ENCODE results near the gene UTF1. TPM values are rescaled to one million over a fixed set of nuclear protein-coding genes. Genes with fewer than 3 reads are reported as not detected.

UTF1 gene
- total RNA-seq, 1 donor from 2014 or later = not detected

GRCh38 chr10:133279326-133280226, 49.6 kb downstream of the UTF1 start:
- Mint-ChIP-seq H3K27ac (ENCODE audit: unreplicated experiment) (no peak overlapping the region), H3K4me1 (ENCODE audit: low read depth) (peaks cover 2% of the 10 kb centered on the region), H3K36me3 (ENCODE audit: low read depth) (peaks cover 17% of the 10 kb centered on the region), H3K27me3 (ENCODE audit: low read depth) (peaks cover 2% of the 10 kb centered on the region), H3K9me3 (ENCODE audit: low read depth) (no peaks in the 10 kb centered on the region), H3K4me3 (ENCODE audit: unreplicated experiment) (no peak overlapping the region)
- no peak for DNase-seq (ENCODE audit: low spot score)
- no peak for TF ChIP-seq CTCF (IDR thresholded peaks at IDR 0.05)

- Mint-ChIP-seq H3K4me3 (ENCODE audit: unreplicated experiment) (no peak overlapping the region), H3K36me3 (ENCODE audit: low read depth) (peaks cover 23% of the 10 kb centered on the region), H3K27me3 (ENCODE audit: low read depth) (peaks cover 2% of the 10 kb centered on the region), H3K27ac (ENCODE audit: unreplicated experiment) (no peak overlapping the region), H3K9me3 (ENCODE audit: low read depth) (no peaks in the 10 kb centered on the region), H3K4me1 (ENCODE audit: low read depth) (peaks cover 2% of the 10 kb centered on the region)
- no peak for TF ChIP-seq CTCF (IDR thresholded peaks at IDR 0.05)
- DNase-seq (ENCODE audit: low spot score) = no peak
These were observed 50.5 kb downstream of the UTF1 start for GRCh38 chr10:133280391-133281059.

GRCh38 chr10:133281084-133281483, 51.1 kb downstream of the UTF1 start:
- no peak for DNase-seq (ENCODE audit: low spot score)
- H3K27me3 Mint-ChIP-seq (ENCODE audit: low read depth) = no peaks in the 10 kb centered on the region
- no peak for TF ChIP-seq CTCF (IDR thresholded peaks at IDR 0.05)
- H3K9me3 Mint-ChIP-seq (ENCODE audit: low read depth) = no peaks in the 10 kb centered on the region
- H3K27ac Mint-ChIP-seq (ENCODE audit: unreplicated experiment) = no peak overlapping the region
- peaks cover 29% of the 10 kb centered on the region for H3K36me3 Mint-ChIP-seq (ENCODE audit: low read depth)
- H3K4me3 Mint-ChIP-seq (ENCODE audit: unreplicated experiment) = no peak overlapping the region
- H3K4me1 Mint-ChIP-seq (ENCODE audit: low read depth) = peaks cover 2% of the 10 kb centered on the region

Small RNA genes within 50 kb of the gene (microRNA-seq; reads per million reads assigned to microRNA genes)
- gene MIR202 (ENCODE audit: borderline number of aligned reads) = not detected

Other genes with a start within 250 kb of the UTF1 start
- not detected in 3 replicates for gene ADGRA1, start 142.3 kb upstream of the UTF1 start, total RNA-seq
- 0.24 to 0.72 TPM (median 0.55 TPM) in 3 replicates for gene KNDC1, start 70.0 kb upstream of the UTF1 start, total RNA-seq
- gene VENTX, start 7.6 kb downstream of the UTF1 start, total RNA-seq = not detected in 3 replicates
- 1.3 to 3.2 TPM (median 2.3 TPM) in 3 replicates for gene ADAM8, start 46.7 kb downstream of the UTF1 start, total RNA-seq
- gene TUBGCP2, start 78.7 kb downstream of the UTF1 start, total RNA-seq = 53.2 to 56.2 TPM (median 54.9 TPM) in 3 replicates
- 25.6 to 33.0 TPM (median 32.7 TPM) in 3 replicates for gene ZNF511, start 78.7 kb downstream of the UTF1 start, total RNA-seq
- gene CALY, start 106.7 kb downstream of the UTF1 start, total RNA-seq = 7.3 to 13.5 TPM (median 8.9 TPM) in 3 replicates
- gene PRAP1, start 117.2 kb downstream of the UTF1 start, total RNA-seq = not detected in 3 replicates
- gene FUOM, start 127.8 kb downstream of the UTF1 start, total RNA-seq = 29.9 to 34.4 TPM (median 32.2 TPM) in 3 replicates
- gene ECHS1, start 143.1 kb downstream of the UTF1 start, total RNA-seq = 57.6 to 67.8 TPM (median 58.9 TPM) in 3 replicates
- gene PAOX, start 149.0 kb downstream of the UTF1 start, total RNA-seq = 5.9 to 7.6 TPM (median 6.3 TPM) in 3 replicates
- 33.2 to 53.0 TPM (median 36.7 TPM) in 3 replicates for gene MTG1, start 163.9 kb downstream of the UTF1 start, total RNA-seq
- 2.4 to 7.3 TPM (median 6.5 TPM) in 3 replicates for gene SPRN, start 194.4 kb downstream of the UTF1 start, total RNA-seq
- gene SCART1, start 223.7 kb downstream of the UTF1 start, total RNA-seq = 2.2 to 6.6 TPM (median 2.4 TPM) in 3 replicates

All from chondrocyte (in vitro differentiated cells).